Cardiac septum (tissue), 1 donor: Measurements from ENCODE around the gene TRIM21. TPM values are rescaled to one million over a fixed set of nuclear protein-coding genes. Genes with fewer than 3 reads are reported as not detected.
A peak's percentile ranks its signal among the peaks of the same experiment; 100 is the strongest.
"Not testable (repeated sequence)": the region's sequence is repeated elsewhere in the genome, so short reads cannot be mapped to it uniquely, and the experiment has no call there.

ENCODE experiments used
- DNase-seq: peaks from one replicate; pipeline ENCODE4 v3.0.0-alpha.2; 2020; ENCODE audit warnings: low spot score
- intact Hi-C: fragments of 100-400 bp; cut with DNase I; formaldehyde crosslinking; loops from one replicate; pipeline ENCODE4 v1.14.0; 2022
- long read RNA-seq: library from polyadenylated mRNA; unstranded; transcript quantifications from one replicate; pipeline ENCODE4 v2.0.0, GENCODE V29; 2021
- total RNA-seq: library from RNA; stranded (reverse); fragmentation: NEBNext Ultra II Directional; extraction: Animal tissue kit (Norgen Biotek cat#: 25700); gene quantifications from one replicate; pipeline ENCODE4 v1.2.1, GENCODE V29; 2021
- donor health status: DM: no; HTN: no; CAD: no.

TRIM21 gene
- total RNA-seq, result 5.9 TPM
- long read RNA-seq, transcript TRIM21-201 (7 exons, 1,924 nt), result major isoform, 5 of 7 reads
- long read RNA-seq, partial matches to known transcripts, result 1 of 7 reads
- long read RNA-seq, other reads (novel, unspliced or antisense), result 1 of 7 reads

DNA sequence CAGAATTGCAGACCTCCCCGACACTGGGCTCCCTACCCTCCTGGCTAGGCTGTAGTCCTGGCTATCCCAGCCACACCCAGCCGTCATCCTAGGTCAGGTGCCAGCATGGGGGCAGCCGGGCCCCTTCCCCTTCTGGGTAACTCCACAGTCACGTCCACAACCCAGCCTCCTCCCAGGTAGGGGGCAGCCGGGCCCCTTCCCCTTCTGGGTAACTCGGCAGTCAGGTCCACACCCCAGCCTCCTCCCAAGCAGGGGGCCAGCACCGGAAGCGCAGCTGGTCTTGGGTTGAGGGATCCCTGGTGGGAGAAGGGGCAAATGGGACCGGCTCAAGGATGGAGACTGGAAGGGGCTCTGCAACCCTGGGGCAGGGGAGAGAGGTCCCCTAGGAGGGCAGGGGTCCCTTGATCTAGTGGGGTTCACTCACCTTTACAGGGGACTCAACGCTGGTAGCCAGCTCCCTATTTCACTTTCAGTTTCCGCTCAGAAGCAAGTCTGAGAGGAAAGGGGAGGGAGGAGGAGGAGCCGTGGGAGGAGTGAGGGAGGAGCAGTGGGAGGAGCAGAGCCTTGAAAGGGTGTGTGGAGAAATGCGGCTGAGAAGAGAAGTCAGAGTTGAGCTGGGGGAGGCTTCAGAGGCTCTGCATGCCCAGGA, at the start of gene TRIM21:
TSS of gene TRIM21 (minus strand) at position 494 of the 649 bp plus-strand sequence. CDS start 3,293 bp downstream, outside the sequence.
- intact Hi-C loops, result loop anchor here (5.0 kb wide), 1 partner anchor 201 kb away; no protein-coding TSS in a partner anchor
- peak; percentile 94 for DNase-seq

DNA sequence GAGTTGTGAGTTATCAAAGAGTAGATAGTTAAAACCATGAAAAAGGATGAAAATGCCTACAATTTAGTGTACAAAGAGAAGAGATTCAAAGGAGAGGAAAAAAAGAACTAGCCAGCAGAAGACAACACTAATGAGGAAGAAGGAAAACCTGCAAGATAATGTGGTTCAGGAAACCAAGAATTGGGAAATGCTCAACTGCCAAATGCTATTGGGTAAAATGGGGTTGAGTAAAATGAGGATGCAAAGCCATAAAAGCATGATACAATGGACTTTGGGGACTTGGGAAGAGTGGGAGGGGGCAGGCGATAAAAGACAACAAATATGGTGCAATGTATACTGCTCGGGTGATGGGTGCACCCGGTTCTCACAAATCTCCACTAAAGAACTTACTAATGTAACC, 48.0 kb upstream of the TRIM21 start:
- DNase-seq, result no peak

DNA sequence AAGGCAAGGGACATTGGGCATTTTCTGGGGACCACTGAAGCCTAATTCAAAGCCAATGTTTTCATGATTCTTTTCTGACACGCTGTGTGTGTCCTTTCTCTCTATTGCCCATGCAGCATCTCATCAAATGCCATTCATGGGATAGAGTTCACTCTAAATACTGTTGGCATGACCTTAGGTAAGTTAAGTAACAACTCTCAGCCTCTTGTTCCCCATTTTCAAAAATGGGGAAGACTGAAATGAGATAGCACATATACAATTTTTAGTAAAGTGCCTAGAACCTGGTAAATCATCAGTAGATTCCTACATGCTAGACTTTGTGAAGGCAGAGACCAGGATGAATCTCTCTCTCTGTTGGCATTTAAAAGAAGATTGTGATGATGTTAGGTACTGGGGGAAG, 42.9 kb upstream of the TRIM21 start:
- no peak for DNase-seq
- intact Hi-C loops, result no loop called here

More for the DNA sequence above, 48.0 kb upstream of the TRIM21 start:
- intact Hi-C loops, result no loop called here

DNA sequence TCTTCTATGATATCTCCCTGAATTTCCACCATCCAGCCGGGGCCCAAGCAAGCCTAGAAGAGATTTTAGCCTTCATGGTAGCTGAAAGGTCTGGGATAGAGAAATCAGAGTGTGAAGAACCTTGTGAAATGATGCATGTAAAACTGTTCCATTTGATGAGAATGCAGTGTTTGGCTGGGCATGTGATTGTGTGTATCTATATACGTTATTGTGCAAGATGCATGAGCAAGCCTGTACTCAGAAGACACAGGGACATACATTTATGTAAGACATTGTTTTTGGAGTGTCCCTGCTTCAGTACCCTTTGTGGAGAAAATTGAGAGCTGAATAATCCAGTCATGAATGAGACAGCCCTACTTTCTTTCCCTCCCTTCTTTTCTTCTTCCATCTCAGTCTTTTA, 40.4 kb upstream of the TRIM21 start:
- DNase-seq, result no peak
- intact Hi-C loops, result no loop called here

DNA sequence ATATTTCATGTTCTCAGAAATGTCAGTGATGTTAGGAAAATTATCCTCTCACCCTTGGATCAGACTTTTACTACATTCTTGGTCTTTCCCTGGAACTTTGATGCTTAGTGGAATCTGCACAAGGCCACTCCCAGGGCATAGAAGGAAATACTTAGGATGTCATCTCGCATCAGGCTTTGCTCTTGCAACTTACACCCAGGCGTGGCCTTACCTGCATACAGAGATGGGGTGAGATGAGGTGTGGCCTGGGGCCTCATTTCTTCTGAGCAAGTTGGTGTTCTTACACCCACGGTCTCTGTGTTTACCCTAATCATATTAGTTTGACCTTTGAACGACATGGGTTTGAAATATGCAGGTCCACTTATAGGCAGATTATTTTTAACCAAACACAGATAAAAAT, 36.5 kb upstream of the TRIM21 start:
- DNase-seq, result no peak
- intact Hi-C loops, result no loop called here

DNA sequence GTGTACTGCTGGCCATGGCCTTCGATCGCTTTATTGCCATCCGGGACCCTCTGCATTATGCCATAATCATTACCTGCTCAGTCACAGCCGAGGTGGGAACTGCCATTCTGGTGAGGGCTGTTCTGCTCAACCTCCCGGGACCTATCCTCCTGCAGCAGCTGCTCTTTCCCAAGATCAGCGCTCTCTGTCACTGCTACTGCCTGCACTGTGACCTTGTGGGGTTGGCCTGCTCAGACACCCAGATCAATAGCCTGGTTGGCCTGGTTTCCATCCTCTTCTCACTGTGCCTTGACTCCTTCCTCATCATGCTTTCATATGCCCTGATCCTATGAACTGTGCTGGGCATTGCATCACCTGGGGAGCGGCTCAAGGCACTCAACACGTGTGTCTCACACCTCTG, 24.9 kb upstream of the TRIM21 start:
- DNase-seq, result no peak
- intact Hi-C loops, result no loop called here

DNA sequence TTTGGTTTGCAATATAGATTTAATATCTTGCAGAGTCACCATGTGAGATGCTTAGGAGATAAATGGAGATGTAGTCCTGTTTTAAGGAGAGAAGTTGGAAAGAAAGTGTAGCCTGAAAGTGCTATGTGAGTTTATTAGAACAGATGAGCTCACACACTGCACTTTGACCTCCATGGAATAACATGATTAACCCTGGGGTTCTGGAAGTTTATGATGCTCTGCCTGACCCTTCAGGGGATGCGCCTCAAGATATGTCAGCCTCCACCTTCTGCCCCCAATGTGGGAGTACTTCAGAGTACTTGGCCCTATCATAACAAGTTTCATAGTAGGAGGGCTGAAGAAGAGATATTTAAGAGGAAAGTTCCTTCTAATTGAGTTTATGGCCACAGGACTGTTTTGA, 23.3 kb upstream of the TRIM21 start:
- no peak for DNase-seq

DNA sequence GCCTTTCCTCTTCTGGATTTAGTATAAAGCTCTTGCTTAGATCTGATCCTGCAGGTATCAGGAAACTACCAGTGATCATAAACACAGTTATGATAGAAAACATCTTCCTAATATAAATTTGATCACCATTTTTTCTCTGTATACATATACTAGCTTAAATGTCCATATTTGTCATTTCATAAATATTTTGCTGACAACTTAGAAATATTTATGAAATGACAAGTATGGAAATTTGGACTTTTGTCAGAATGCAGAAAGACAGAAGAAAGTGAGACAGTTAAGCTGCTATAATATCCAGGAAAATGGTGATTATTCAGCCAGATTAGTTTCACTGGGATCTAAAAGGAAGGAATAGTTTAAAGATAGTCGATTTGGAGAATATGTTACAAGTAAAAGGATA, 22.8 kb upstream of the TRIM21 start:
- DNase-seq, result no peak
- intact Hi-C loops, result no loop called here

More for the DNA sequence above, 23.3 kb upstream of the TRIM21 start:
- intact Hi-C loops, result no loop called here

DNA sequence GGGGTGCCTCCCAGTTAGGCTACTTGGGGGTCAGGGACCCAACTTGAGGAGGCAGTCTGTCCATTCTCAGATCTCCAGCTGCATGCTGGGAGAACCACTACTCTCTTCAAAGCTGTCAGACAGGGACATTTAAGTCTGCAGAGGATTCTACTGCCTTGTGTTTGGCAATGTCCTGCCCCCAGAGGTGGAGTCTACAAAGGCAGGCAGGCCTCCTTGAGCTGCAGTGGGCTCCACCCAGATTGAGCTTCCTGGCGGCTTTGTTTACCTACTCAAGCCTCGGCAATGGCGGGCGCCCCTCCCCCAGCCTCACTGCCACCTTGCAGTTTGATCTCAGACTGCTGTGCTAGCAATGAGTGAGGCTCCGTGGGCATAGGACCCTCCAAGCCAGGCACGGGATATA, 12.7 kb upstream of the TRIM21 start:
- intact Hi-C loops, DNase-seq: not testable (repeated sequence)

DNA sequence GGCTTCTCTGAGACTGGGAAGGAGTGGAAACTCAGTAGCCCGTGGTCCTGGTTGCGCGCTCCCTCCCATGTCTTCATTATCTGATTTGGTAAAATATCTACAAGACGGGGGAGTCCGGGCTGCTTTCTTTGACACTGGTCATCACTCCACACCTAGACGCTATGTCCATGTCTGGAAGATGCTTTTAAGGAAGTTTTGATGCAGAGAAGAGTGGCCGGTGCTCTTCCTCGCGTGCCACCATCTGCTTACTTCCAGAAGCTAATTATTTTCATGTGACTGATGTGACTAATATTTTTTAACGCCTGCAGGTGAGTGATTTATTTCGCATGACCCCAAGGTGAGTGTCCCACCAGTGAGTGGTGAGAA, 339 bp upstream of the TRIM21 start:
- no peak for DNase-seq
- intact Hi-C loops, result loop anchor here (5.0 kb wide), 1 partner anchor 202 kb away; no protein-coding TSS in a partner anchor

DNA sequence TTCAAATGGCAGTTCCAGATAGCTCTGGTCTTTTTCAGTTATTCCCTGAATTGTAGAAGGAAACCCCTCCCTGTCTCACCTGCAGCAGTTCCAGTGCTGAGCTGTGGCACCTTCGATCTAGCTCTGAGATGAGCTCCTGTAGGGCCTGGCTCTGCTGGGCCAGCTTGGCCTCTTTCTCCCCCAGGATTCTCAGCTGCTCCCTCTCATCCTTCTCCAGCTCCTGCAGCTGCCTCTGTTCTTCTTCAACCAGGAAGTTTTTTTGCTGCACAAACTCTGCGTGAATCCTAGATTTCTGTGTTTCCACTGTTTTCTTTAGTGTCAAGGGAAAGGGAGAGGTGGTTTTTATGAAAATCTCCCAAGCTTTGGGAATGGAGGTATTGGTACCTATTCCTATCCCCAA, 5.3 kb downstream of the TRIM21 start:
- intact Hi-C loops, result no loop called here

DNA sequence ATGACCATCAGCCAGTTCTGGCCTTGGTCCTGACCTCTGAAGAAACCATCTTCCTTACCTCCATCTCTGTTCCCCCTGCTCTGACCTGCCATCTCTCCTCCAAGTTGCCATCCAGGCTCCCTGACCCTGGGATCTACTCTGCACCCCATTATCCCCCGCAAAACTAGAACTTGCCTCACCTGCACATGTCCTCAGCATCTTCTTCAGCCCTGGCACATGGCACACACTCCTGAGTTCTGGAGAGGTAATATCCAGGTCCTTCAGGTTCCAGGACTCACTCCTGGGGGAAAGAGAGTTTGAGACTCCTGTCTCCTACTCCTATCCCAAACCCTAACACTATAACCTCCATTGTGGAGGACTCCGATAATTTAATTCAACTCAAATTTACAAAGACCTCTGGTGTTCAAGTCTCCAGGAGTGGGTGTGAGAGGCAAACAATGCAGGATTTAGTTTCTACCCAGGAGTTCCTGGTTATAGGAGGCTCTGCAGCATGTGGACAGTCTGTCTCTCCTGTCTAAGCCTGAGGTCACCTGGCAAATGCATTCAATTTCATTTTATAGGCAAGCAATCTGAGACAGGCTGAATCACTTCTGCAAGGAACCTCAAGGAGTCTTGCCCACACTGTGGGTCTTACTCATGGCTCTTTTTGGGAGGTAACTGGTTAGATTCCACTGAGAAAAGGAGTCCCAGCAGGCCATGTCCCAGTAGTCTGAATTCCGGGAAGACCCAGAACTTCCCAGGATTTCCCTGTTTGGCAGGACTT, 7.3 kb downstream of the TRIM21 start:
- intact Hi-C loops, result no loop called here
- no peak for DNase-seq

More for the DNA sequence above, 5.3 kb downstream of the TRIM21 start:
- DNase-seq, result no peak

DNA sequence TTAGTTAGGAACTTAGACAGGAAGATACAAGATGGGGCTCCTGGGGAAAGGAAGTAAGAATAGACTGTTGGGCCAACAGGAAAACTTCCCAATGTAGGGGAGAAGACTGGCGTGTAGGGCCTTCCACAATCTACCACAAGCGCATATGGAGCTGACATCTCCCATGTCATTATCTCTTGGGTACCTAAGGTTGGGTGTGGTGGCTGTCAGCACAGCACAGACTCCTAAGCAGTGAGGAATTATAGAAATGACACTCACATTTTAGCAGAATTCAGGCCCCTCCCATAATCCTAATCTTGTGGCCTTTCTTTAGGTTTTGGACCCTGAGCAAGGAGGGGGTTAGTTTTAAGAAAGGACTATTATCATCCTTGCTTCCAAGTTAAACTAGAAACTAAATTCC, 11.6 kb downstream of the TRIM21 start:
- intact Hi-C loops, result no loop called here

DNA sequence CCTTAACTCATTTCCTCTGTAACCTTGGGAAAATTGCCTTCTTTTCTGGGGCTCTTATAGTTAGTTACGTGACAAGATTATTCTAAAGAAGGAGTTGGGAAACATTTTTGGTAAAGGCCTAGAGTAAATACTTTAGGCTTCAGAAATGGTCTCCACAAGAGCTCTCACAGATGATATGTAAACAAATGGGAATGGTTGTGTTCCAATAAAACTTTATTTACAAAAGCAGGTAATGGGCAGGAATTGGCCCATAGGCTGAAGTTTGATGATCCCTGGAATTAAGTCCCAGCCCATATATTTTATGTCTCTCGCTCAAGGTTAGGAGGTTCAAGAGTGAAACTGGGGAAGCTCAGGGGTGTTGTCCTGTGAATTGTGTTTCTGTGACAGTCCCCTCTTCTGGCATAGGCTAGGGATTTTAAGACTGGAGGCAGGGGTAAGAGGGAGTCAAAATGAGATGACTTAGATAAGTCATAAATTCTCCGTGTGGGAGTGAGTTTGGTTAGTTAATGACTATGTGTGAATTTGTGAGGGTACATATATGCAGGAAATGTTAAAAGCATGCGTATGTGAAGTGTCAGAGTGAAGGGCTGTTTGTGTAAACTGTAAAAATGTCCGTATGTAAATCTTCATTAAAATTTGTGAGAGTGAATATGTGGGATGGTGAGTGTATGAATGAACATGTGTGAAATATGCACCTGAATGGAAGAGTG, 17.9 kb downstream of the TRIM21 start:
- intact Hi-C loops, result no loop called here
- no peak for DNase-seq

More for the DNA sequence above, 11.6 kb downstream of the TRIM21 start:
- DNase-seq, result no peak

DNA sequence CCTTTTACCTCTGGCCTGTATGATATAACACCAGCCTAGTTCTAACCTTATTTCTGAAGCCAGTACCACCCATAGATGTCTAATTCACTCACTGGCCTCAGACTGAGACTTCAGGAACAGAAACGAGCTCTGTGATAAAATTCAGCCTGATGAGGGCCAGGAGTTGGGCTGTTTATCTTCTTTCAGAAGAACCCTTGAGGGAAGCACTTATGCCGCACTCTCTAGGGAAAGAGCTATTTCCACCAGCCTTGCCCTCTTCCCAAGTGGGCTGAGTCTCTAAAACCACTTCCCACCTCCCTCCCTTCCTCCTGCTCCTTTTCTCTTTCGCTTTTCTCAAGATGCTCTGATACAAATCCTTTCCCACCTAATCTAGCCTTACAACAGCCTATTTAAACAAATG, 23.3 kb downstream of the TRIM21 start:
- no peak for DNase-seq
- intact Hi-C loops, result no loop called here

DNA sequence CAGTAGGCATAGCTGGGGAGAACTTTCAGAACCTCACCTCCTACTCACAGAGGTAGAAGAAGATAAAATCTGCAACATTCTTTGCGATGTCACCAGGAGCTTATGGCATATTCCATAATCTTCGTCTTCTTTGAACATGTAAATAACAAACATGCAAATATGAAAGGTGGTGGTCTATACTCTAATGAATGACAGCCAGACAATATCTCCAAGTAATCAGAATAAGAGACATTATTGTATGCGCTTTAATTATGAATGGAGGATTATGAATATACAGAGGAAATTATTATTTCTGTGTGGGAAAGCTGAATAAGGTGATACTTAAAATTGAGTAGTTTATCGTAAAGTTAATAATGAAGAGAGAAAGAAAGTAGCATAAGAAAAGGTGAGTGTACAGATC, 25.2 kb downstream of the TRIM21 start, which contains the start of gene OR52B4:
TSS of gene OR52B4 (minus strand) at position 101 of the 400 bp plus-strand sequence. CDS start at position 10, 91 bp downstream.
- intact Hi-C loops, result no loop called here
- DNase-seq, result no peak

DNA sequence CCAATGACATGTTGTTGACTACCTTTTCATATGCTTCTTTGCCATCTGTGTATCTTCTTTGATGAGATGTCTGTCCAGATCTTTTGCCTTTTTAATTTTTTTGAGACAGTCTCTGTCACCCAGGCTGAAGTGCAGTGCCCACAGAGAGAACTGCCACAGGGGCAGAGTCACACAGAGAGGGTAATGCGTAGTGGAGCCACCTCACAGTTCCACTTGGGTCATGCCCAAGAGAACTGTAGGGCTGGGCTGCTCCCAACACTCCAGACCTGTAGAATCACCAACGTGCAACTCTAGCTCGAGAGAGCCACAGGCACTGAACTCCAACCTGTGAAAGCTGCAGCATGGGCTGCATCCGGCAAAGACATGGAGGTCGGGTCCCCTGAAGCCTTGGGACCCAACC, 45.4 kb downstream of the TRIM21 start:
- intact Hi-C loops, DNase-seq: not testable (repeated sequence)

DNA sequence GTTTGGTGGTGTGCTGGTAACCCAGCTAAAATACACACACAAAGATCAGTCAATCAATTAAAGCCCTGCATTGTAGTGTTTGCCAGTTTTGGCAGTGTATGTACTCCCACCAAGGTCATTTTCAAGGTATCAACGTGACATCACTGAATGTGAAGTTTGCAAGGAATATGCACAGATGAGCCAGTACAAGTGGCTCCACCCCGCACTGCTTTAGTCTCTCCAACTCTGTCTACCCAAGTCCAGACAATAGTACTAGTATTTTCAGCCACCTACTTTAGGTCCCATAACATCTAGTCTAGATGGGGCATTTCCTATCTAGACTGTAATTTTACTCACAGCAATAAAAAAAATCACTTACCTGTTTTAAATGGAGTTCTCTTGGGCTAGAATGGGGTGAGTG, 48.1 kb downstream of the TRIM21 start:
- intact Hi-C loops, DNase-seq: not testable (repeated sequence)
